GM21619 (cell line): ENCODE data around the gene MEA1.

Experiments used
- ATAC-seq: cut with Tn5 transposase; IDR thresholded peaks from one replicate; pipeline ENCODE4 v1.9.1; 2021; ENCODE audit not compliant: unreplicated experiment

The MEA1 gene

DNA sequence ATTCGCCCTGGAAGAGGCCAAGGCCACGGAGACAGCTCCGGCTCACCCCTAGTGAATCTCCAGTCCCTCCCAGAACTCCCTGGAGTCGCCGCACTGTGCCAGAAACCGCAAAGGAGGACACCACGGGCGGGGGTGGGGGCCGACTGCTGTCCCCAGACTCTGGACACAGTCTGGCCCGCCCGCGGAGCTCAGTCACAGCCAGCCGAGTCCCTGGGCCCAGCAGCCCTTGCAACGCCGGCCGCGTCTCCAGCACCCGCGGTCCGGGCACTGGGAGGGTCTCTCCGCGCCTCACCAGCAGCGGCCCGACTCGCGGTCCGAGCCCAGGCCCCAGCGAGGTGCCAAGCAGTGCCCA, 35.3 kb downstream of the MEA1 start:
- ATAC-seq: peak; percentile 24

DNA sequence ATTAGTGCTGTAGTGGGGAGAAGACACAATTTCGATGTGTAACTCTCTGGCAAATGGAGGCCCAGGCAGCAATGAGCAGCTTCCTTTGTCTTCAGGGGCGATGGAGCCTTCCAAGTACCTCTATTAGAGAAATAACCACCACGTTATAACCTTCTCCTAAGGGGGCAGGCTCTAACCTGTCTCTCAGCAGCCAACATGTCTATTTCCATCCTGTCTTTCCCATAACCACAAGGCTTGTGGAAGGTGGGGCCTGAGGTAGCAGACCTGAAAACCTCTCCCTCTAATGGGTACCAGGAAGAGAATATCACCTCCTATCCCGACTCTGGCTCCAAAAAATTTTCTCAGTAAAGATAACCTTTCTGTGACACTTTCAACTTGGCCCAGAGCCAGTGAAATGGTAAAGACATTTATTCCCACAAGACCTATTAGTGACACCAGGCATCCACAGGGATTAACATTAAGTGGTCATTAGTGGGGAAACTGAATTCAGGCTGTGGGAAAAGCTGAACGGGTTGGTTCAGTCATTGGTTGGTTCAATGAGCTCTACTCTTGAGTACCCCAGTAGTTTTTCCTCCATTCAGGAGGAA, 38.7 kb downstream of the MEA1 start:
- no peak for ATAC-seq

DNA sequence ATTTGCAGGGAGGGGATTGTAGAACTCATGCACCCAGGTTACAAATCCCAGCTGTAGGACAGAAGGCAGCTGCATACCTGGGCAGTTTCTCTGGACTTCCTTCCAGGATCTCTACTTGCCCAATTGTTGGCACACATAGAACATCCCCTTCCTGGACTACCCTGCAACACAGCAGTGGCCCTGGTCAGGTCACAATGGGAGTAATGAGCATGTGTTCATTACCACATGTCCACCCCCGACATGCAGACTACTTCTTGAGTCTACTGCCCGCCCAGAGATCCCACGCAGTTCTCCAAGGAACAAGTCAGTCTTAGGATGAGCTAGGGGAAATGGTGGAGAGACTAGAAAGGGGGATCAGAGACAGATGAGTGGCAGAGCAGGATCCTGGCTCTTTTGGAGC, 39.8 kb downstream of the MEA1 start:
- no peak for ATAC-seq

DNA sequence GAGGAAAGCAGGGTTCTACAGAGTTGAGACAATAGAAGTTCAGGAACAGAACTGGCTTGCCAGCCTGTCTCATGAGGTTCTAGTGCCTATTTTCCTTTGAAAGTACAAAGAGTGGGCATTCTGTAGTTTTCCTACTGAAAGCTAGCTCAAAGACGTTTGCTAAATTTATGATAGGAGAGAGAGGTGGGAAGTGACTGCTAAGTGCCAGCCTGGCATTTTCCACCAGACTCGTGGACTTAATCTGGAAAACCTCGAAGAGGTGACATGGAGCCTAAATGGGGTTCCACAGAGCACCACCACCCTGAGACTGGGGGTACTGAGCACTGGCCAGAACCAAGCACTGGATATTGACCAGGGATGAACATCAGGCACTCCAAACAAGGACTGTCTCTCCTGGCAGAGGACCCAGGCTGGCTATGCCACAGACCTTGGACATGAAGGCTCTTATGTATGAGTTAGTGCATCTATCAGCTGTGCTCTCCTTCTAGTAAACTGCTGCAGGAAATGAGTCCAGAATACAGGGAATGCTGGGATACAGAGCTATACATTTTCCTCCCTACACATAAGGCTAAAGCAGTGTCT, 41.9 kb downstream of the MEA1 start:
- no peak for ATAC-seq

DNA sequence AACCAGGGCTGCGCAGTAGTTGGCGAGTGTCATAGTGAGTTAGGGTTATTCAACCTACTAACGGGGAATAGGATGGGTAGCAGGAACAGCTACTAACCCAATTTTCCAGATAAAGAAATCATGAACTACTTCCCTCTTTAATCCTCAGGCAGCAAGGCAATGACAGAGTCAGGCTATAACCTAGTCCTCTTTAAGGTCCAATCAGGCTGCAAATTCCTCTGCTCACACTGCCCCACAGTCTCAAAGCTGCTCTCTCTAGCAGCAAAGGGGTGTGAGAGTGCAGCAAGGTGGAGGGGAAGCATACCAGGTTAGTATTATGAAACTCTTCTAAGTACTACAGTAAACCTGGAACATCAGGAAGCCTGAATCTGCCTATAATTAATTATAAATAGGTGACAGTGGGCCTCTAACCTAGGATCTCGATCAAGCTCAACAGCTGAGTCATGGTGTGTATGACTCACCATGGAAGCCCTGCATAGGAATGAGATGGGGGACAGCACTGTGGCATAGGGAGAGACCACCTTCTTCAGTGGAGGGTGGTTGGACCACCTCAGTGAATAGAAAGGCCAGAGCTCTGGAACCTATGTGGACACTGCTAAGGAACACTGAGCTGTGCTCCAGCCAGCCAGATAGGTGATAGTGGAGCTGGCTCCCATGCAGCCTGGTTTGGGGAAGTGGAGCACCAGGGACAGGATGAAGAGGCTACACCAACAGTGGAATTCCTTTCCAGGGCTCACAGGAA, 42.7 kb downstream of the MEA1 start:
- ATAC-seq: no peak

DNA sequence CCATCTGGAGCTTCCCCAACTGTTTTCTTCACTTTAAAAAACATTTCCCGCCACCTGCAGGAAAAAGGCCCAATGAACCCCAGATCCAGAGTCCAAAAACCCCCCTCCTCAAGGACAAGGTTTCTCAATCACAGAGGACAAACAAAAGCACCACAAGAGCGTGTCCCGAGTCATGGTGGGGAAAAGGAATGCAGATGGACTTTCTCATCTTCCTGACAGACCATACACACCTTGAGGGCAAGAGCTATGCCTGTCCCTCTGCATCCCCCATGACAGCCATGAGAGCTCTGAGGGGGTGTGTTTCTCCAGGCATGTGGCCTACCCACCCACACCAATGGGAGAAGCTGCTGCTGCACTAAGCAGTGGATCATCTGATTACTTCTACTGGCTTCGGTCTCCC, 43.8 kb downstream of the MEA1 start:
- no peak for ATAC-seq

DNA sequence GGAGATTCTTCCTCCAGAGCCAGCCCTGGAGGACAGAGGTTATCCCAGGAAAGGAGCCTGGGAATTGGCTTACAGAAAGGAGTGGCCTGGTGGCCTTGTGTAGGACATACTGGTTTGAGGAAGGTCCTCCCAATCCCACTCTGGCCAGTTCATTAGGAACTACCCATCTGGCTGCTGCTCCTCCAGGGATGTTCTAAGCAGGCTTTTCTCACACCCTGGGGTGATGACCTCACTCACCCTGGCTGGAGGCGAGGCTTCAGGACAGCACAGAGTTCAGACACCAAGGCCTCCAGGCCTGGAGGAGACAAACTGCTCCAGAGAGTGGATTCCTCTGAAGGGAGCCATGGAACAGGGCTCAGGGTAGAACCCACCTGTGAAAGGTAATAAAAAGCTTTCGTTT, 44.3 kb downstream of the MEA1 start:
- no peak for ATAC-seq

DNA sequence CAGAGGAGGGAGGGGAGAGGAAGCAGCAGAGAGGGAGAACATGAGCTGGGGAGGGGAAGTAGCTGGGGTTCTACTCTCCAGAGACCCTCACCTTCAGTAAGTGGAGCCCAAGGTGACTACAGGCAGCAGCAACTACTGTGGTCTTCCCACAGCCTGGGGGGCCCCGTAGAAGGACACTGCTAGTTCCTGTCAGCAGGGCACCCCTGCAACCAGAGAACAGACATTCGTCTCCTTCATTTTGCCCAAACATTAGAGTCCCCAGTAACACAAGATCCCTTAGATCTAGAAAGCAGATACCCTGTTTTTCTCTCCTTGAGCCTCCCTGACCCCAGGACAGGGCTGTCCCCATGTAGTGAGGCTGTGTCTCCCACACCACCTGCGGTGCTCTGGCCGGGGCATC, 45.0 kb downstream of the MEA1 start:
- no peak for ATAC-seq

DNA sequence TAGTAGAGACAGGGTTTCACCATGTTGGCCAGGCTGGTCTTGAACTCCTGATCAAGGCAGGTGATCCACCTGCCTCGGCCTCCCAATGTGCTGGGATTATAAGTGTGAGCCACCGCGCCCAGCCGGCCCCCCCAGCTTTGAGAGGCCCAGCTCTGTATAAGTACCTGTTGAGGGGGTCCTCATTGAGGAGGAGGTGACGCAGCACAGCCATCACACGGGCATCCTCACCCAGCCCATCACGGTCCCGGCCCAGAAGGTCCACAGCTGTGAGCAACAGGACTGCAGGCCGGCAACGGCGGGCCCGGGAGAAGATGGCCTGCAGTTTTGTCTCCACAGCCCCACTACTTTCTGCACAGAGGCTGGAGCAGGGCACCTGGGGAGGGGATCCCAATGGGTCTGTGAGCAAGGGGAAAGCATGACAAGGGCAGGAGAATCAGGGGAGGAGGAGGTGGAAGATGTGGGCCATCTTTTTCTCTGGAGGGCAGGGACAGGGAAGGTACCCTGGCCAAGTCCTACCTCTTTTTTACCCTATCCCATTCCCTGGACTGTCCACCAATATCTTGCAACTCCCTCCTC, 45.5 kb downstream of the MEA1 start:
- no peak for ATAC-seq

DNA sequence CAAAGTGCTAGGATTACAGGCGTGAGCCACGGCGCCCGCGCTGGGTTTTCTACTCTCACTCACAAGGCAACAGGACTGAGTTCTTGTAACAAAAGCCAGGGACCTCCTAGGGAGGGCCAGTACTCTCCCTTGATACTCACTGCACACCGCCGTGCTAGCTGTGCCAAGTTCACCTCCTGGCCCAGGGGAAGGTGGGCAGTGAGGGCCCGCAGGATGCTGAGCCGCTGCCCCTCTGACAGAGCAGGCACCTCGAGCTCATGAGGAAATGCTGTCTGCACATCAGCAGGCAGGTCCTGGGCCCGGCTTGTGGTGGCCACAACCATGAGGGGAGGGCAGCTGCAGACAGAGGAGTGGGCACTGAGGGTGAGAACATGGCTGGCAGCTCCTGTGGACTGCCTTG, 46.5 kb downstream of the MEA1 start:
- no peak for ATAC-seq

DNA sequence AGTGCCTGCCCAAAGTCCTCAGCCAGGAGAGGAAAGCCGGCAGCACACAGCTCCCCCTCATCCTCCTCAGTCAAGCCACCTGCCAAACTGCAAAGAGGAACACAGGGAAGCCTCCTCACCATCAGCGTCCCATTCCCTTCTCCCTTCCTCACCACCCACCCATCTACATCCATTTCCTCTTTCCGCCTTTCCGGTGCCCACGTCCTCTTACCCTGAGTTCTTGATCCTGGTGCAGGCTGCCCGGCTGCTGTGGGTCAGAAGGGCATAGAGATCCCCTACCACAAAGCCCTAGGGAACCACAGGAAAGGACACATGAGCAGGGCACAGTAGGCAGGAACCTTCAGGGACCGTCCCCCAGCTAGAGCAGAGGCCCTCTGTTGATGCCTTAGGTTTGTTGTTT, 47.2 kb downstream of the MEA1 start:
- ATAC-seq: no peak

DNA sequence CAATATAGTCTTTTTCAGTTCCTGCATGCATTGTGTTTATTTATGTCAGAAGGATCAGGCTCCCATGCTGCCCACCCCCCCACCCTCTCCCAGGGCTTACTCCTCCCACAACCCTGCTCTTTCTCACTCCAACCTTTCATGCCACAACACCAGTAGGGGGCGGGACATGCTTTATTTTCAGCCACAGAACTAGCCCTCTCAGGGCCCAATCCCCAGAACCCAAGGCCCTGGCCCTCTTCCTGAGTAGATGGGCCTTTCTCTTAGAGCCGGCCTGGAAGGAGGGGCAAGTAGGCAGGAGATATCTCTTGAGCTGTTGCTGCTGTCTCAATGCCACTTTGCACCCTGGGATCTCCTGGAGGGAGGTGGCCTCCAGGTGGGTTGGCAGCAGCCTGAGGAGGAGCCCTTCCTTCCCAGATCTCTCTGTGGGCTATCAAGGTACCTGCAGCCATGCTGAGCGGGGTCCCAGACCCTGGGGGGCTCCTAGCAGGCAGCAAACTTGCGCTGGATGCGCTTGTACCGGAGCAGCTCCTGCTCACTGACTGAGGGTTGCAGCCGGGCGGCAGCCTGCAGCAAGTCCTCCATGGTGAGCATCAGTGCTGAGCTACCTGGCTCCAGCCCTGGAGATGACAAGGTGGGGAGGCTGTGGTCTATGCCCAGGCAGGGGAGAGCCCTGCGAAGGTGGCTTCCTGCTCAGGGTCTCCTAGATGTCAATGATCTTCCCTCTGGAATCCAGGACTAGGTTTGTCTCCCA, 49.7 kb downstream of the MEA1 start:
- ATAC-seq: no peak

DNA sequence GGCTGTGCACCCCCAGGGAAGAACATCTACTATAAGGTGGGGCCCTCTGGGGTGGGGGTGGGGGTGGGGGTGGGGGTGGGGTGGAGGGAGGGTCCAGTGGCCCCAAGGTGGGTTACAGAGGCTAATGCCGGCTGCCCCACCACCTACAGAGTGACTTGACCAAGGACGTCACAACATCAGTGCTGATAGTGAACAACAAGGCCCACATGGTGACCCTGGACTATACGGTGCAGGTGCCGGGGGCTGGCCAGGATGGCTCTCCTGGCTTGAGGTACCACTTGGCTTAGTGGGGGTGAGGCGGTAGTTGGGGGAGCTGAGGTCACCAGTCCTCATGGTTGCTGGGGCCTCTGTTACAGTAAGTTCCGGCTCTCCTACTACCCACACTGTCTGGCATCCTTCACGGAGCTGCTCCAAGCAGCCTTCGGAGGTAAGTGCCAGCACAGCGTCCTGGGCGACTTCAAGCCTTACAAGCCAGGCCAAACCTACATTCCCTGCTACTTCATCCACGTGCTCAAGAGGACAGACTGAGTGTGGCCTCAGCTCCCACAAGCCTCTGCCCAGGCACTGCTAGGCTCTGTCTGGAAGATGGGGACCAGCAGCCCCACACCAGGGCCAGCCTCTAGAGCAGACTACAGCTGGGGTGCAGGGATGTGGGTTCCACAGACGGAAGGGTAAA, 50.4 kb downstream of the MEA1 start:
- ATAC-seq: no peak

DNA sequence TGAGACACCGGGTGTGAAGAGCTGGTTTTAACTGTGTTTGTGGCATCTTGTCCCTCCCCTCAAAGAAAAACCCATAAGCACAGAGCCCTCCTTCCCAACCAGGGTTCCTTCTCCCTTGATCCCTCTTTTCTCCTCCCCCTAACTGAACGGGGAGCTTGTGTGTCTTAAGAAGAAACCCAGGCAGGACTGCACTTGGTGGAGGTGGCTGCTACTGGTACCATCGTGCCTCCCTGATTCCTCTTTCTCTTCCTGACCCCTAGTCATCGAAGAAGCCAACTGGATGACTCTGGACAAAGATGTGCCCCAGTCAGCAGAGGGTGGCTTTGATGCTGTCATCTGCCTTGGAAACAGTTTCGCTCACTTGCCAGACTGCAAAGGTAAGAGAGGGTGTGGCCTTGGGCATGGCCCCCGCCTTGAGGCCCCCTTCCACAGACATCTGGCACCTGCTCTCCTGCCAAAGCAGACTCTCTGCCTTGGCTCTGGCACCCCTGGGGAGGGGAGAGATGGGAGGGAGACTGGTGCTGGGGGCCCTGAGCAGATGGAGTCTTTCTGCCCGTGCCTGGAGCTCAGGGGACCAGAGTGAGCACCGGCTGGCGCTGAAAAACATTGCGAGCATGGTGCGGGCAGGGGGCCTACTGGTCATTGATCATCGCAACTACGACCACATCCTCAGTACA, 51.1 kb downstream of the MEA1 start:
- no peak for ATAC-seq

DNA sequence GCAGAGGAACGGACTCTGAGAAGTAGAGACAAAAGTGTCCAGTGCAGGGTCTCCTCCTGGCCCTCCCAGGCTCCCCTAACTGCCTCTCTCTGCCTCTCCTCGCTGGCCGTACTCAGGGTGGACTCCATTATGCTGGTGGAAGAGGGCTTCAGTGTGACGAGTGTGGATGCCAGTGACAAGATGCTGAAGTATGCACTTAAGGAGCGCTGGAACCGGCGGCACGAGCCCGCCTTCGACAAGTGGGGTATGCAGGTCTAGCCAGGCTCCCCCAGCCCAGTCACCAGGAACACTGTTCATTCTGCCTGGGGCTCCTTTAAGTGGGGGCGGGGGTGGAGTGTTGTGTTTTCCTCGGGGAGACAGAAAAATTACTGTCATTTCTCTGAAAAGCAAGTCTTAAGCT, 51.6 kb downstream of the MEA1 start:
- ATAC-seq: no peak
